Liver (tissue), 3 donors: Measurements from ENCODE around the gene MB21D2.

ENCODE experiments used
- CTCF ChIP-seq: fragments of 150-350 bp; IDR thresholded peaks from 2 replicates; pipeline ENCODE4 v1.5.1; 2017; ENCODE audit warnings: improper control_type of control experiment, low read depth, low read length; ENCODE audit not compliant: missing input control
- GABPA ChIP-seq, 2 donors: IDR thresholded peaks in 1 of 2; conservative IDR thresholded peaks in 1 of 2; 2 replicates each; pipeline ENCODE4 v1.6.1; 2016; ENCODE audit warnings: antibody characterized with exemption in 2 of 2, mild to moderate bottlenecking in 1 of 2, moderate library complexity in 1 of 2
- HNF4A ChIP-seq, 2 donors: conservative IDR thresholded peaks; 2 replicates each; pipeline ENCODE4 v1.6.1; 2016; ENCODE audit warnings: antibody characterized with exemption in 2 of 2, mild to moderate bottlenecking in 2 of 2
- MAX ChIP-seq: IDR thresholded peaks from 2 replicates; pipeline ENCODE4 v1.6.1; 2016; ENCODE audit warnings: antibody characterized with exemption
- RAD21 ChIP-seq, 2 donors: IDR thresholded peaks; 2 replicates each; pipeline ENCODE4 v1.6.1; 2016; ENCODE audit warnings: antibody characterized with exemption in 2 of 2, mild to moderate bottlenecking in 2 of 2
- SP1 ChIP-seq: IDR thresholded peaks from 2 replicates; pipeline ENCODE4 v1.6.1; 2018; ENCODE audit warnings: antibody characterized with exemption, mild to moderate bottlenecking
- YY1 ChIP-seq: IDR thresholded peaks from 2 replicates; pipeline ENCODE4 v1.6.1; 2016; ENCODE audit warnings: antibody characterized with exemption, mild to moderate bottlenecking
- donor health status: healthy.
- donor health status: healthy.

- no peak for TF ChIP-seq CTCF
- TF ChIP-seq MAX = no peak
- no peak for TF ChIP-seq RAD21 (IDR thresholded peaks at IDR 0.05)
- no peak for TF ChIP-seq HNF4A (conservative IDR thresholded peaks at IDR 0.05)
- no peak for TF ChIP-seq YY1
- TF ChIP-seq SP1 = no peak
- no peak for TF ChIP-seq GABPA (IDR thresholded peaks at IDR 0.05 in 1 of 2, conservative IDR thresholded peaks at IDR 0.05 in 1 of 2)
These were observed 111.9 kb downstream of the MB21D2 start for GRCh38 chr3:192805711-192806110.
